ENCODE results near the gene BAIAP2.

DNA sequence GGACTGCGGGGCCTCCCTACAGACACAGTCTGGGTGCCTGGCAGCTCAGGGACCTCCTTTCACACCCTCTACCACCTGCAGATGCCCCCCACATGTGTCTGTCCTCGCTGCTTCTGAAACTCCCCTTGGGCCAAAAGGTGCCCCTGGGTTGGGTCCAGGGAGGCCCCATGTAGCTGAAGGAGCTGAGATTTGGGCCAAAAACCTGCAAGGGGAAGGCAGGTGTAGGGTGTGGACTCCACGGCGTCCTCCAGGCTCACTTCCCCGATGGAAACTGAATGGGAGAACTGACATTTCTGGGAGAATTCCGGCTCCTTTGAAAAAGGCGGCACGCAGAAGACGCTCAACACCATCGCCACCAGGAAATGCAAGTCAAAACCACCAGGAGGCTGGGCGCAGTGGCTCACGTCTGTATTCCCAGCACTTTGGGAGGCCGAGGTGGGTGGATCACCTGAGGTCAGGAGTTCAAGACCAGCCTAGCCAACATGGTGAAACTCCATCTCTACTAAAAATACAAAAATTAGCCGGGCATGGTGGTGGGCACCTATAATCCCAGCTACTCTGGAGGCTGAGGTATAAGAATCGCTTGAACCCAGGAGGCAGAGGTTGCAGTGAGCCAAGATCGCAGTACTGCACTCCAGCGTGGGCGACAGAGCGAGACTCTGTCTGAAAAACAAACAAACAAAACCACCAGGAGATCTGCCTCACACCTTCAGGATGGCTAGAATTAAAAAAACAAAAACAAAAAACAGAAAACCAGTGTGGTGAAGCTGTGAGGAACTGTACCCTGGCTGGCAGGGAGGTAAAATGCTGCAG lies 13.2 kb upstream of the BAIAP2 start:
- no peak for TF ChIP-seq RARB (CRISPR knock-in tag; IDR thresholded peaks at IDR 0.05)
- TF ChIP-seq, protein P1, sequence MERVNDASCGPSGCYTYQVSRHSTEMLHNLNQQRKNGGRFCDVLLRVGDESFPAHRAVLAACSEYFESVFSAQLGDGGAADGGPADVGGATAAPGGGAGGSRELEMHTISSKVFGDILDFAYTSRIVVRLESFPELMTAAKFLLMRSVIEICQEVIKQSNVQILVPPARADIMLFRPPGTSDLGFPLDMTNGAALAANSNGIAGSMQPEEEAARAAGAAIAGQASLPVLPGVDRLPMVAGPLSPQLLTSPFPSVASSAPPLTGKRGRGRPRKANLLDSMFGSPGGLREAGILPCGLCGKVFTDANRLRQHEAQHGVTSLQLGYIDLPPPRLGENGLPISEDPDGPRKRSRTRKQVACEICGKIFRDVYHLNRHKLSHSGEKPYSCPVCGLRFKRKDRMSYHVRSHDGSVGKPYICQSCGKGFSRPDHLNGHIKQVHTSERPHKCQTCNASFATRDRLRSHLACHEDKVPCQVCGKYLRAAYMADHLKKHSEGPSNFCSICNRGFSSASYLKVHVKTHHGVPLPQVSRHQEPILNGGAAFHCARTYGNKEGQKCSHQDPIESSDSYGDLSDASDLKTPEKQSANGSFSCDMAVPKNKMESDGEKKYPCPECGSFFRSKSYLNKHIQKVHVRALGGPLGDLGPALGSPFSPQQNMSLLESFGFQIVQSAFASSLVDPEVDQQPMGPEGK (CRISPR knock-in tag; IDR thresholded peaks at IDR 0.05; ENCODE audit: borderline replicate concordance), result no peak
- no peak for TF ChIP-seq ZNF8 (CRISPR knock-in tag; IDR thresholded peaks at IDR 0.05)
- TF ChIP-seq OSR1 (CRISPR knock-in tag; IDR thresholded peaks at IDR 0.05), result no peak
- TF ChIP-seq ZFP3 (CRISPR knock-in tag; IDR thresholded peaks at IDR 0.05), result no peak
- TF ChIP-seq, protein P2, sequence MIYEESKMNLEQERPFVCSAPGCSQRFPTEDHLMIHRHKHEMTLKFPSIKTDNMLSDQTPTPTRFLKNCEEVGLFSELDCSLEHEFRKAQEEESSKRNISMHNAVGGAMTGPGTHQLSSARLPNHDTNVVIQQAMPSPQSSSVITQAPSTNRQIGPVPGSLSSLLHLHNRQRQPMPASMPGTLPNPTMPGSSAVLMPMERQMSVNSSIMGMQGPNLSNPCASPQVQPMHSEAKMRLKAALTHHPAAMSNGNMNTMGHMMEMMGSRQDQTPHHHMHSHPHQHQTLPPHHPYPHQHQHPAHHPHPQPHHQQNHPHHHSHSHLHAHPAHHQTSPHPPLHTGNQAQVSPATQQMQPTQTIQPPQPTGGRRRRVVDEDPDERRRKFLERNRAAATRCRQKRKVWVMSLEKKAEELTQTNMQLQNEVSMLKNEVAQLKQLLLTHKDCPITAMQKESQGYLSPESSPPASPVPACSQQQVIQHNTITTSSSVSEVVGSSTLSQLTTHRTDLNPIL (CRISPR knock-in tag; IDR thresholded peaks at IDR 0.05; ENCODE audit: low read depth), result no peak
